Activated T-helper 1 cell treated with anti-CD3 and anti-CD28 coated beads, Interleukin-2, amount 50 U/mL, for 16 hours (primary cell): ENCODE measurements around the gene SPAM1.
"Not testable (repeated sequence)": the region's sequence is repeated elsewhere in the genome, so short reads cannot be mapped to it uniquely, and the experiment has no call there.

Source experiments
- DNase-seq, 2 donors: peaks; one replicate each; pipeline ENCODE4 v3.0.0-alpha.2; 2020; ENCODE audit warnings: low read depth in 1 of 2, low spot score in 1 of 2

SPAM1 gene, protein sequence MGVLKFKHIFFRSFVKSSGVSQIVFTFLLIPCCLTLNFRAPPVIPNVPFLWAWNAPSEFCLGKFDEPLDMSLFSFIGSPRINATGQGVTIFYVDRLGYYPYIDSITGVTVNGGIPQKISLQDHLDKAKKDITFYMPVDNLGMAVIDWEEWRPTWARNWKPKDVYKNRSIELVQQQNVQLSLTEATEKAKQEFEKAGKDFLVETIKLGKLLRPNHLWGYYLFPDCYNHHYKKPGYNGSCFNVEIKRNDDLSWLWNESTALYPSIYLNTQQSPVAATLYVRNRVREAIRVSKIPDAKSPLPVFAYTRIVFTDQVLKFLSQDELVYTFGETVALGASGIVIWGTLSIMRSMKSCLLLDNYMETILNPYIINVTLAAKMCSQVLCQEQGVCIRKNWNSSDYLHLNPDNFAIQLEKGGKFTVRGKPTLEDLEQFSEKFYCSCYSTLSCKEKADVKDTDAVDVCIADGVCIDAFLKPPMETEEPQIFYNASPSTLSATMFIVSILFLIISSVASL

GRCh38 chr7:123924941-123925340 is at the start of gene SPAM1:
TSS of gene SPAM1 (plus strand) at chr7:123925241. CDS start at chr7:123953571, 28,330 bp downstream.
- no peak for DNase-seq

DNA sequence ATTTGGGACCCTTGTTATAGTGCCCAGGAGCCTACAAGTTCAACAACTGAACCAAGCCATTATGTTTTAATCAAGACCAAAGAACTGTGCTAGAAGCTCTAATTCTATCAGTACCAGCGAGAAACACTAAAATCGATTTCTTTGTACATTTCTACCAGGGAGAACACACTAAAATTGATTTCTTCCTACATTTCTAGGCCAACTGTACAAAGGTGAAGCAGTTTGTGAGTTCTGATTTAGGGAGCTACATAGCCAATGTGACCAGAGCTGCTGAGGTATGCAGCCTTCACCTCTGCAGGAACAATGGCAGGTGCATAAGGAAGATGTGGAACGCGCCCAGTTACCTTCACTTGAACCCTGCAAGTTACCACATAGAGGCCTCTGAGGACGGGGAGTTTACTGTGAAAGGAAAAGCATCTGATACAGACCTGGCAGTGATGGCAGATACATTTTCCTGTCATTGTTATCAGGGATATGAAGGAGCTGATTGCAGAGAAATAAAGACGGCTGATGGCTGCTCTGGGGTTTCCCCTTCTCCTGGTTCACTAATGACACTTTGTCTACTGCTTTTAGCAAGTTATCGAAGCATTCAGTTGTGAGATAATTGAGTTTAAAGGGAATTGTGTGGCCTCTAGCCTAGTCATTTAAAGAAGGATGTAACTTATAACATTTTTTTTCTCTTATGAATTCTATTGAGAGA is 48.3 kb upstream of the SPAM1 start:
- no peak for DNase-seq

DNA sequence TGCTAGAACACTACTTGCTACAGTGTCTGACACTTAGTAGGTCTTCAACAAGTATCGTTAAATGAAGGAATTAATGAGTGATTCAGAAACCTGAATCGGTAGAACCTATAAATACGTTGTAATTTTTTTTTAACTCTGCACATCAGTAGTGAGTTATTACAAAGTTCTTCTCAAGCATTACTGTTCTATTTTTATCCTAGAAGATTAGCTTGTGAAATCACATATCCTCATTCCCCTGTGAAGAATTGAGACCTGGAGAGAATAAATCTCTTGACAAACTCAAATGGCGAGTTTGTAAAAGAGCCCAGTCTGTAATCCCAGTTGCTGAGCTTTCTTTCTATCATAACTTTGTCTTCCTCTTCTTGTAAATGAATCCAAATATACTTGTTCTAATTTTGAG is 45.4 kb upstream of the SPAM1 start:
- no peak for DNase-seq

- no peak for DNase-seq
Measured at GRCh38 chr7:123881300-123881699, 43.7 kb upstream of the SPAM1 start.

- no peak for DNase-seq
Measured at GRCh38 chr7:123883154-123883553, 41.9 kb upstream of the SPAM1 start.

DNA sequence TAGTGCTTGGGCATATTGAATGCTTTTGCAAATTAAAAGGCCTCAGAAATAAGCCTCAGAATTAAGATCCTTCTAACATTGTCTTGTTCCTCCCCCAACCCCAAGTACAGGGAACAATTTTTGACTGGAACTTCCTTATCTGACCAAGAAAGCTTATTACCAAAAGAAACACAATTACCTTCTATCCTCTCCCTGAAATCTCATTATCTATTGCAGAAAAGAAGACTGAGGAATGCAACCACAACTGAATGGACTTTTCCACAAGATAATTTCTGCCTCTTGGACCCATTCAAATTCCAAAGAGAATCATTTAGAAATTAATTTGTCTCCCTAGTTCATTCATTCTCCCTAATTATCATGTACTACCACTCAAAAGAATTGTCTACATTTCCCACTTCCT is 36.8 kb upstream of the SPAM1 start:
- no peak for DNase-seq

DNA sequence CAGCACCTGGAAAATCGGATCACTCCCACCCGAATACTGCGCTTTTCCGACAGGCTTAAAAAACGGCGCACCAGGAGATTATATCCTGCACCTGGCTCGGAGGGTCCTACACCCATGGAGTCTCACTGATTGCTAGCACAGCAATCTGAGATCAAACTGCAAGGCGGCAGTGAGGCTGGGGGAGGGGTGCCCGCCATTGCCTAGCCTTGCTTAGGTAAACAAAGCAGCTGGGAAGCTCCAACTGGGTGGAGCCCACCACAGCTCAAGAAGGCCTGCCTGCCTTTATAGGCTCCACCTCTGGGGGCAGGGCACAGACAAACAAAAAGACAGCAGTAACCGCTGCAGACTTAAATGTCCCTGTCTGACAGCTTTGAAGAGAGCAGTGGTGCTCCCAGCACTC is 30.3 kb upstream of the SPAM1 start:
- DNase-seq: not testable (repeated sequence)

DNA sequence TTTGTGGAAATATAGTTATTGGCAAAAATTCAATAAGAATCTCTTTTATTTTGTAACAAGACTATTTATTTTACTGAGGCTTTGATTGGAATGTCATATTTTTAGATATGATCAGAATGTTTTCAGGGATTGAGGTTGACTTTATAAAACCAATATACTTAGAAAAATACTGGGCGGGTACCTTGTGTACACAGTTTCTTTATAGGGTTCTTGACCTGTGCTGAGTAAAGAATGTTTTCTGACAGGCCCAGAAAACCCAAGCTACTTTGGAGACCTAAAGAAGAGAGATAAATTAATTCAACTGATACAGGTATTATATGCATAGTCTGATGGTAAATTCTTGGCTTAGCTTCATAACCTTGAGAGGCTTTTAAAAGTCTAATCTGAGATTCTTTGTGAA is 23.9 kb upstream of the SPAM1 start:
- no peak for DNase-seq

DNA sequence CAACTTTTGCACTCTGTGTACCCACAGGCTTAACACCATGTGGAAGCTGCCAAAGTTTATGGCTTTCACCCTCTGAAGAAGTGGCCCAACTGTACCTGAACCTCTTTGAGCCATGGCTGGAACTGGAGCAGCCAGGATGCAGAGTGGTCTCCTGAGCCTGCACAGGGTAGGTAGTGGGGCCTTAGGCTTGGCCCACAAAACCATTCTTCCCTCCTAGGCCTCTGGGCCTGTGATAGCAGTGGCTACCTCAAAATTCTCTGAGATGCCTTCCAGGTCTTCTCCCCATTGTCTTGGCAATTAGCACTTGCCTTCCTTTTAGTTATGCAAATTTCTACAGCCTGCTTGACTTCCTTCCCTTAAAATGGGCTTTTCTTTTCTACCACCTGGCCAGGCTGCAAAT is 19.3 kb upstream of the SPAM1 start:
- DNase-seq: no peak

GRCh38 chr7:123916240-123916724 is 8.8 kb upstream of the SPAM1 start:
- no peak for DNase-seq

- no peak for DNase-seq
Measured at GRCh38 chr7:123917878-123918277, 7.2 kb upstream of the SPAM1 start.

GRCh38 chr7:123918309-123918708 is 6.7 kb upstream of the SPAM1 start:
- DNase-seq: no peak

DNA sequence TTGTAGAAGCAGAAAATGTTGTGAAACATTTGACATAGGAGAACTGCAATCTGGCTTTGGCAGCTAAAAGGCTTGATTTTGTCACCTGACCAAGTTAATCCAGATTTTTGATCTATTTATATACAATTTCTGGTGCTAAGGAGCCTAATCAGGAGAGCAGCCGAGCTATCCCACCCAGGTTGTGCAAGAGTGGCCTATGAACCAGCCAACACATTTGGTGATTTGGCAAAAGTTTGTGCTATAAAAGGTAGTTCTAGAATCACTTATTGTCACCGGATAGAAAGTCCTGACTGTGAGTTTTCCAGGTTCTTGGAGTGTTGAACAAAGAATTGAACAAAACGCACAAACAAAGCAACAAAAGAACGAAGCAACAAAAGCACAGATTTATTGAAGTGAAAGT is 1.4 kb upstream of the SPAM1 start:
- no peak for DNase-seq

DNA sequence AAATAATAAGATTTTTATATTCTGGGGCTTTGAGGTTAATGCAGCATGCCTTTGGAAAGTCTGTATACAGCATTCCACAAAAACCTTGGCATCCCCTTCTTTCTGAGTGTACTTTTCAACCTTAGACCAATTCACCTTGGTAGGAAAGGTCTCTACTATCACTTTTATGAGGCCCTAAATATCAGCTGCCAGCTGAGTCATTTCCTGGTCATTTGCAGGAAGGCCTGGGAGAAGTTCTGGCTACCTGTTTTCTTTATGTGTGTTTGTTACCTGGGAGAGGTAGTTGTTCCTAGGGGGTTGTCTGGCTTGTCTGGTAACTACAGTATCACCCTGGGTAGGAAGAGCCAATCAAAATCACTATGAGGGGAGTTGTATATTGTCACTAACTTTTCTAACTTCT is 4.1 kb downstream of the SPAM1 start:
- DNase-seq: no peak

GRCh38 chr7:123929655-123930054 is 4.6 kb downstream of the SPAM1 start:
- DNase-seq: no peak

DNA sequence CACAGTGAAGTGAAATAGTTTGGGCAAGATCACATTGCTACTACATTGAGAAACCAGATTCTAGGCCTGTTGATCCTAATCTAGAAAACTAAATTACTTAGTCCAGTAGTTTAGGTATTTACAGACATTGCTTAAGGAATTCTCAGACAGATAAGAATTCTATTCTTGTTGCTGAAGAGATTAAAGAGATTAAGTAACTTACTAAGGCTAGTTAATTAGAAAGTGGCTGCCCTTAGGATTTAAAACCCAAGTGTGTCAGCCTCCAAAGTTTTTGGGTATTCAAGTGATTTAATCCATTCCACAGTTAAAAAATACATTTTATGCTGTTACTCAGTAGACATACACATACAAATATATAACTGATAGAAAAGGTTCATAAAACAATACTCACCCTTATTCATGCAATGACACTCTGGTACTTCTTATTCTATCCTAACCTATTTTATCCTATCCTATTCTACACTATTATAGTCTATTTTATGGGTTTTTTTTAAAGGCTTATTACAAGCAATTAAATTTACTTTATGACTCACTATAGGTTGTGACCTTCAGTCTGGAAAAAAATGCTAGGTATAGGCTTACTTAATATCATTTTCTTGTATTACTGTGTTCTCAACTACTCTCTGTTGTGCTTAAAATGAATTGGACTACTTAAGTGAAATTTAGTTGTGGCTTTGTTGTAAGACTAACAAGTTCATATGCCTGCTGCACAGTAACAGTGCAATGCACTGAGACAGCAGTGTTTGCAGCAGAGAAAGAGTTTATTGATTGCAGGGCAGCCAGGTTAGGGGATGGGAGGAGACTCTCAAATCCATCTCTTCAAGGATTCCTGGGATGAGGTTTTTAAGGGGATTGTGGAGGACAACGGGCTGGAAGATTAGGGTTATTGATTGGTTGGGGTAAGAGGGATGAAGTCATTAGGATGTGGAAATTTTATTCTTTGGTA is 10.7 kb downstream of the SPAM1 start:
- no peak for DNase-seq

DNA sequence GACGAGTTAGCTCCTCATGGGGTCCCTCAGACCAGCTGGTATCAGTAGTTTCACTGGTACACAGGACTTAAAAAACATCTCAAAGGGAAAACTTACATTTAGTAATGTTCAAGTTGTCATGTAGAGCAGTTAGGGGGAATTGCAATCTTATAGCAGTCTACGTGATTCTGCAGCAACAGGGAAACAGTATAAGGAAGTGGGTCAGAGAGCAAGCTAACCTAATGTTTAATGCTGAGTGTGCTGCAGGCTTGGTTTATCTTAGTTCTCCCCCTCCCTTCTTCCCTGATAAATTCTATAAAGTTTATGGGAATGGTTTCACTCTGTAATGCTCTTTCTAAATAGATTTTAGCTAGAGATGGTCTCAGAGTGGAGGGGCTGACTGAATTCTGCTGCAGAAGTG is 11.3 kb downstream of the SPAM1 start:
- DNase-seq: no peak

DNA sequence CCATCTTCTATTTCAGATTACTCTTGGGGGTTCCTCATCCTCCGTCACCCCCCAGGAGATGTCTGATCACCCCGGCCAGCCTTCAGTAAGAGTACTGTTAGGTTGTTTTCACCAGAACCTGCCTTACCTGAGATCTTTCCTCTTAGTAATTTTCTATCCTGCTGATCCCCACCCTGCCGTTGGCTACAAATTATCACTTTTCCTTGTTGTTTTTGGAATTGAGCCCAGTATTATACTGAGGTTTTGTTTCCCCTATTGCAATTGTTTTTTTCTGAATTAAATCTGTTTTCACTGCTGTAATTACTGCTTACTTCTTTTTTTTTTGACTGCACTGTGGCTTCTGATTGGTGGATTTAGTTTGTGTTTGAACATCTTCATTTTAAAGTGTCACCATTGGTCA is 14.7 kb downstream of the SPAM1 start:
- DNase-seq: no peak

DNA sequence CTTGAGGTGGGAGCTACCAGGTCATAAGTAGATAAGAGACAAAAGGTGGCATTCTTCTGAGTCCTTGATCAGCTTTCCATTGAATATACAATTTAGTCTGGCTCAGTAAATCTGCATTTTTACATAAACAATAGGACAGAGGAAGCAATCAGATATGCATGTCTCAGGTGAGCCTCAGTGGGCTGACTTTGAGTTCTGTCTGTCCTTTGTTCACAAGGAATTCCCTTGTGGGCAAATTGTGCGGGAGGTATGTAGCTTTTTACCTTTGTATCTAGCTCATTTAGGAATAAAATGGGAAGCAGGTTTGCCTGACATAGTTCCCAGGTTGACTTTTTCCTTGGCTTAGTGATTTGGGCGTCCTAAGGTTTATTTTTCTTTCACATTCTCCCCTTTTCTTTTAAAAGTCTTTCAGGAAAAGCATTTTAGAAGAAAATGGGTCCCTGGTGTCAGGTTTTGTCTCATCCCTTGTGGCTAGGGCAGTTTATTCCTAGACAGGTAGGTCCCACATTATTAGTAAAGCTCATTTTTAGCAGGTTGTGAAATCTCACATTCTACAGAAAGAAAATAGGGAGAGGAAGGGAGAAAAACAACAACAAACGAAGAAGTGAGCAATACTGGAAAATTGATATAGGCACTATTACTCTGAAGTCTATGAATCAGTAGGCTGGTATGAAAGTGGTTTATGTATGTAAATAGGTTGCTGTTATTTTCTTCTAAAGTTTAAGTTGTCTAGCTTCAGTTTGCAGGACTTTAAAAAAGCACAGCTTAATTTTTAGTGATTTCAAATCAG is 16.5 kb downstream of the SPAM1 start:
- DNase-seq: no peak

DNA sequence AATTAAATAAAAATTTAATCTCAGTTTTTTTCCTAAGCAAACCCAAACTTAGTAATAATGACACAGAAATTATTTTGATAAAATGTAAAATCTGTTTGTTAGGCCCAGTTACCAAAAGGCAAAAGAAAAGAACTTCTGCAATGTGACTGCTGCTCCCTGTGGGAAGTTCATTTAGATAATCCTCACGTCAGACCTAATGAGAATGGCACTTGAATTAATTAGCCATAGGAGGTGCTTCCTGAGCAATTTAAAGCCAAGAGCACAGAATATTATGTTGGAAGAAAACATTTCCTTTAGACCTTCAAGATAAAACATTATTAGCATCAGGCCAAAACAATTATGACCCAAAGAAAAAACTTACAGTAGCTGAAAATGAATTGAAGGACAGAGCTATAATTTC is 19.4 kb downstream of the SPAM1 start:
- DNase-seq: no peak
